LNCAP (cell line): Measurements from ENCODE around the gene KCNMA1.

Source experiments
- TF ChIP-seq, protein P1 (sequence below): fragments of 450-650 bp; IDR thresholded peaks from 2 replicates; pipeline ENCODE4 v1.5.1; 2017; ENCODE audit warnings: mild to moderate bottlenecking

Gene KCNMA1

DNA sequence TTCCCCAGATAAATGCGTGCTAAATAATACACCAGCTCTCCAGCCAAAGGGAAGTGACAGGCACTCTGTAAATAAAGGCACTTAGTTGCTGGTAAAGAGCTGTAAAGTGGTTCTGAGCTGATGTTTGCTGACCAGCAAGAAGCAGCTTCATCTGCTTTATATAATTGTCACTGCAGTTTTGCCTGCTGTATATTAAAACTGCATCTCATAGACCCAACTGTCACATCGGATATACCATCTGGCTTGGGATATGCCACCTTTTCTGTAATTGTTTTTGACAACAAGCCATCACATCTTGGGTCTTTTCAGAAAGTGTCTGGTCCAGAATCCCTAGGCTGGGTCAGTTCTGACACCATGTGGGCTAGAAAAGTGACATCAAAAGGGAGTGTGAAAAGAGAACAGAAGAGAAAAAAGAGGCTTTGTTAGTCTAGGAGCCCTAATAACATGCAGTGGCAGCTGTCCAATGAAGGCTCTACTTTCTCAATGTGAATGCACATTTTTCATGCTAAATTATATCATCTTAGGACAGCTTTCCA, 697.6 kb downstream of the KCNMA1 start:
- TF ChIP-seq, protein P1, sequence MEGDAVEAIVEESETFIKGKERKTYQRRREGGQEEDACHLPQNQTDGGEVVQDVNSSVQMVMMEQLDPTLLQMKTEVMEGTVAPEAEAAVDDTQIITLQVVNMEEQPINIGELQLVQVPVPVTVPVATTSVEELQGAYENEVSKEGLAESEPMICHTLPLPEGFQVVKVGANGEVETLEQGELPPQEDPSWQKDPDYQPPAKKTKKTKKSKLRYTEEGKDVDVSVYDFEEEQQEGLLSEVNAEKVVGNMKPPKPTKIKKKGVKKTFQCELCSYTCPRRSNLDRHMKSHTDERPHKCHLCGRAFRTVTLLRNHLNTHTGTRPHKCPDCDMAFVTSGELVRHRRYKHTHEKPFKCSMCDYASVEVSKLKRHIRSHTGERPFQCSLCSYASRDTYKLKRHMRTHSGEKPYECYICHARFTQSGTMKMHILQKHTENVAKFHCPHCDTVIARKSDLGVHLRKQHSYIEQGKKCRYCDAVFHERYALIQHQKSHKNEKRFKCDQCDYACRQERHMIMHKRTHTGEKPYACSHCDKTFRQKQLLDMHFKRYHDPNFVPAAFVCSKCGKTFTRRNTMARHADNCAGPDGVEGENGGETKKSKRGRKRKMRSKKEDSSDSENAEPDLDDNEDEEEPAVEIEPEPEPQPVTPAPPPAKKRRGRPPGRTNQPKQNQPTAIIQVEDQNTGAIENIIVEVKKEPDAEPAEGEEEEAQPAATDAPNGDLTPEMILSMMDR = no peak

DNA sequence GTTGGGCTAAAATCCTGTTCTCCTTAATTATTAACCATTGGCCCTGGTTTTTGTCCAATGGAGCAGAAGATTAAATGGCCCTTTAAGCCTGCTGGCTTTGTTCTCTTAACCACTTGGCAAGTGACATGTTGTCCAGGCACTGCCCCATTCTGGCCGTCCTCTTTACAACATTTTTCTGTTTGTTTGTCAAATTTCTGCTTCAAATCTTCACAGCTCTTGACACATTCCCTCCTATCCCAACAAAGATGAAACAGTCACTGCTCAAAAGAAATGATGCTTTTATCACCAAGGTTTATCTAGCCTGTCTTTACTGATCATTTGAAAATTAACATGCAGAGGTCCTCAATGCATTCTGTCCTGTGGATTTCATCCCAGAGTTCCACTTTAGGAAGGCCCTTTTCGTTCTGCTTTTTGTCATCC, 700.4 kb downstream of the KCNMA1 start:
- TF ChIP-seq, protein P1 = no peak

DNA sequence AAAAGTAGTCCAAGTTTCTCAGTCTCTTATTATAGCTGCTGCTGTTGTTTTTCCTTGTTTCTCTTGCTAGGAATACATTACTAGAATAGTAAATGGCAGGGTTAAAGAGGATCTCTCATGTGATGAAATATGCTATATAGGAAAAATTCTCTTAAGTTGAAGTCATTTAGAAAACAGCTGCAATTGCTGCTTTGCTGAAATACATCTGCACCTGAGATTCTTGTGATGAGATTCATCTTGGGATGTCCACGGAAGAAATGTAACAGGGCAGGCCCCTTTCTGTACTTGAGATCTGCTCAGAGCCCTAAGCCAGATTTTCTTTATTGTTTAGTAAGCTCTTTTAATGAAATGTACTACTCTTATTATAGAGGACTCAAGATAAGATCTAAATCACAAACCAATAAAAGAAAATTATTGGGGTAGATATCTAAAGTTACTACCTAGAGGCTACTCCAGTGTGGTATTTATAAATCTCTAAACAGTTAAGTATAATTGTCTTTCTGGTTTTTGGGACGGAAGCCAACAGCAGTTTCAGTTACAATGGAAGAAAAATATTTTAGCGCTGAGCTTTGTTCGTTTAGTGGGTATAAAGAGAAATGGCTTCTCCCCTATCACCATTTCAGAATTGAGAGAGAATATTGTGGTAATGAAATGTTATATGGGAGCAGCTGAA, 701.5 kb downstream of the KCNMA1 start:
- TF ChIP-seq, protein P1 = no peak

- TF ChIP-seq, protein P1 = no peak
Measured at GRCh38 chr10:76928565-76928964, 709.0 kb downstream of the KCNMA1 start.

- TF ChIP-seq, protein P1 = no peak
Measured at GRCh38 chr10:76925636-76926405, 711.8 kb downstream of the KCNMA1 start.

DNA sequence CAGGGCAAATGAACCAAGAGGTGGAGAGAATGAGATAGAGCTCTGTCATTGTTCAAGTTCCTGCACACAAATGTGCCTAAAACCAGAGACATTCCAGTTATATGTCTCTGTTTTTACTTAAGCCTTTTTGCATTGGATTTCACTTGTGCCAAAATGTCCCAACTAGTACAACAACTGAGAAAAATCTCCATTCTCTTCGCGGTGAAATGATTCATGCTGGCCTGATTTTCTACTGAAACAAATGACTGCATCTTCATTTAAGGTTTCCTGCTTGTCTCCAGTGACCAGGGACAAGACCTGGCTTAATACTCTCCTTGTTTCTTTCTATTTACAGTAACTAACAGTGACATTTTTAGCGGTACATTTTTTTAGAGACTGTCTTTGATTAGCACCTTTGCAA, 714.9 kb downstream of the KCNMA1 start:
- TF ChIP-seq, protein P1 = no peak

GRCh38 chr10:76921383-76922010, 716.1 kb downstream of the KCNMA1 start:
- TF ChIP-seq, protein P1 = no peak
